Peyer's patch (tissue), 4 donors: ENCODE results near the gene DNAJB9. TPM values are rescaled to one million over a fixed set of nuclear protein-coding genes. Genes with fewer than 3 reads are reported as not detected.

ENCODE experiments used
- DNase-seq, 3 donors: peaks; one replicate each; pipeline ENCODE4 v3.0.0-alpha.2; 2017 to 2019
- H3K27ac ChIP-seq, 4 donors: fragments of 200-600 bp; sonication (generic); one replicate each; pipeline ENCODE4 v1.5.1; 2016 to 2019
- H3K27me3 ChIP-seq, 2 donors: fragments of 200-600 bp; sonication (generic); one replicate each; pipeline ENCODE4 v1.5.1; 2019
- H3K36me3 ChIP-seq, 3 donors: fragments of 200-600 bp; sonication (generic); one replicate each; pipeline ENCODE4 v1.5.1; 2016 to 2019
- H3K4me1 ChIP-seq, 4 donors: fragments of 200-600 bp; sonication (generic); one replicate each; pipeline ENCODE4 v1.5.1; 2016 to 2019
- H3K4me3 ChIP-seq, 4 donors: fragments of 200-600 bp; sonication (generic); 1 replicate in 3 of 4; 2 replicates in 1 of 4; pipeline ENCODE4 v1.5.1; 2016 to 2019; ENCODE audit warnings: mild to moderate bottlenecking in 1 of 4
- H3K9me3 ChIP-seq, 4 donors: fragments of 200-600 bp; sonication (generic); one replicate each; pipeline ENCODE4 v1.5.1; 2016 to 2019; ENCODE audit warnings: mild to moderate bottlenecking in 1 of 4
- CTCF ChIP-seq, 6 experiments: fragments of 450-650 bp in 4 of 6; fragments of 200-600 bp in 2 of 6; sonication (generic) in 1 of 6; IDR thresholded peaks; one replicate each; pipeline ENCODE4 v1.5.1; 2017 to 2019; ENCODE audit warnings: antibody characterized with exemption in 6 of 6, mild to moderate bottlenecking in 3 of 6, moderate library complexity in 1 of 6
- POLR2A ChIP-seq, 2 donors: fragments of 450-650 bp; IDR thresholded peaks; one replicate each; pipeline ENCODE4 v1.5.1; 2017; ENCODE audit warnings: antibody characterized with exemption in 2 of 2, mild to moderate bottlenecking in 2 of 2, moderate library complexity in 2 of 2
- total RNA-seq, 4 donors: library from RNA; depleted of rRNA; stranded (reverse); fragments of >200 nt; gene quantifications; one replicate each; pipeline ENCODE4 v1.1.0, GENCODE V29; 2016

Gene DNAJB9
- 10 to 100 TPM in 3 of 4 donors, 1 to 10 TPM in 1; 7.4 to 25.9 (median 15.0) TPM for total RNA-seq

GRCh38 chr7:108569381-108570145 lies at the start of gene DNAJB9, which contains the start of gene THAP5:
TSS of gene DNAJB9 (plus strand) at chr7:108569874. CDS start at chr7:108571727, 1,853 bp downstream.
TSS of gene THAP5 (minus strand) at chr7:108569706. CDS start at chr7:108569569, 137 bp downstream.
- peak; percentile 99 to 100 (median 99) for DNase-seq
- Histone ChIP-seq H3K4me3 (peak within 1 kb of the TSS; percentile 43 to 87 (median 82)), H3K9me3 (no peaks in the 10 kb centered on the region), H3K27ac (peak within 1 kb of the TSS; percentile 86 to 95 (median 94)), H3K27me3 (no peaks in the 10 kb centered on the region), H3K36me3 (peaks cover 0 to 27% (median 0%) of the 10 kb centered on the region in 3 donors), H3K4me1 (peaks cover 0 to 20% (median 9%) of the 10 kb centered on the region in 4 donors)
- no peak for TF ChIP-seq CTCF (IDR thresholded peaks at IDR 0.05)
- TF ChIP-seq POLR2A (IDR thresholded peaks at IDR 0.05): peak; percentile 91 to 97

- no peak overlapping the region for H3K27ac ChIP-seq
- H3K27me3 ChIP-seq: no peaks in the 10 kb centered on the region
- no peak overlapping the region for H3K4me3 ChIP-seq
- TF ChIP-seq CTCF (IDR thresholded peaks at IDR 0.05): no peak
- DNase-seq: no peak
- H3K36me3 ChIP-seq: peaks cover 0 to 7% (median 0%) of the 10 kb centered on the region in 3 donors
- H3K4me1 ChIP-seq: peaks cover 0 to 20% (median 10%) of the 10 kb centered on the region in 4 donors
- no peaks in the 10 kb centered on the region for H3K9me3 ChIP-seq
Observed at GRCh38 chr7:108522780-108523179, 46.9 kb upstream of the DNAJB9 start.

GRCh38 chr7:108525327-108525984 lies 44.2 kb upstream of the DNAJB9 start:
- Histone ChIP-seq H3K4me3 (peak overlapping the region; percentile 75 to 95 (median 84)), H3K4me1 (peaks cover 0 to 20% (median 10%) of the 10 kb centered on the region in 4 donors), H3K27ac (peak overlapping the region; percentile 94 to 100 (median 97)), H3K9me3 (no peaks in the 10 kb centered on the region), H3K27me3 (no peaks in the 10 kb centered on the region), H3K36me3 (no peaks in the 10 kb centered on the region)
- no peak for DNase-seq
- peak in 1 of 6 experiments; percentile 25 for TF ChIP-seq CTCF (IDR thresholded peaks at IDR 0.05)
- TF ChIP-seq POLR2A (IDR thresholded peaks at IDR 0.05): no peak

GRCh38 chr7:108525985-108526767 lies 43.5 kb upstream of the DNAJB9 start, which contains the start of gene PNPLA8:
TSS of gene PNPLA8 (minus strand) at chr7:108526135. CDS start at chr7:108515491, 10,644 bp downstream.
- no peaks in the 10 kb centered on the region for H3K9me3 ChIP-seq
- DNase-seq: peak; percentile 100
- peaks cover 0 to 20% (median 10%) of the 10 kb centered on the region in 4 donors for H3K4me1 ChIP-seq
- H3K27ac ChIP-seq: peak within 1 kb of the TSS; percentile 94 to 100 (median 97)
- TF ChIP-seq CTCF (IDR thresholded peaks at IDR 0.05): peak in 2 of 6 experiments; percentile 1 to 12
- peak; percentile 92 to 93 for TF ChIP-seq POLR2A (IDR thresholded peaks at IDR 0.05)
- H3K27me3 ChIP-seq: no peaks in the 10 kb centered on the region
- peak within 1 kb of the TSS; percentile 75 to 95 (median 84) for H3K4me3 ChIP-seq
- H3K36me3 ChIP-seq: no peaks in the 10 kb centered on the region

GRCh38 chr7:108526768-108527017 lies 43.0 kb upstream of the DNAJB9 start:
- peak overlapping the region; percentile 94 to 100 (median 97) for H3K27ac ChIP-seq

More at GRCh38 chr7:108526768-108527017, 43.0 kb upstream of the DNAJB9 start:
- Histone ChIP-seq H3K27me3 (no peaks in the 10 kb centered on the region), H3K4me1 (peaks cover 0 to 20% (median 10%) of the 10 kb centered on the region in 4 donors), H3K36me3 (no peaks in the 10 kb centered on the region), H3K9me3 (no peaks in the 10 kb centered on the region), H3K4me3 (peak overlapping the region; percentile 54 to 95 (median 79))
- TF ChIP-seq CTCF (IDR thresholded peaks at IDR 0.05) (no peak), POLR2A (IDR thresholded peaks at IDR 0.05) (no peak)
- no peak for DNase-seq
